HL-60/S4 (cell line): ENCODE measurements around the gene CD300A.

Experiments
- in situ Hi-C: fragments of 300-500 bp; cut with MboI; formaldehyde crosslinking; loops from 2 replicates; pipeline ENCODE4 v1.14.3; 2022; ENCODE audit warnings: low sequenced_read_pairs

Gene CD300A

GRCh38 chr17:74454197-74455024 lies 12.0 kb upstream of the CD300A start:
- in situ Hi-C loops: no loop called here

DNA sequence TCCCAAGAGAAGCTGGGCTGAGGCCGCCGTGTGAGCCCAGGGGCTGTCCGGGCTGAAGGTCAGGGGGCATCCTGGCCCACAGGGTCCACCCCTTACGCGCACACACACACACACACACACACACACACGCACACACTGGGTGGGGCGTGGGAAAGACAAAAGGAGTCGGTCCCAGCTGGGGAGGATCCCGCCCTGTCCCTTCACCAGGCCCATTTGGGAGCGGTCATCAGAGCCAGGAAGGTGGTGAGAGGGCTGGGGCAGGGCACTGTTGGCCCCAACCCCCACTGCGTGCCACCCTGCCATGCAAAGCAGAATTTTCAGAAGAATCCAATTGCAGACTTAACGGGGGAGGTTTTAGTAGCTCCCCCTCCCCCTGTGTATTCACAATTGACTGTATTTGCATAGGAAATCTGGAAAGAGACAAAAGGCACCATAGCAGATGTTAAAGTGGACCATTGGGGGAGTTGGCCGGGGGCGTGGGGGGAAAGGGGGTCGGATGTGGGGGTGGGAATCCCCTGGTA lies 11.3 kb upstream of the CD300A start:
- in situ Hi-C loops: no loop called here

DNA sequence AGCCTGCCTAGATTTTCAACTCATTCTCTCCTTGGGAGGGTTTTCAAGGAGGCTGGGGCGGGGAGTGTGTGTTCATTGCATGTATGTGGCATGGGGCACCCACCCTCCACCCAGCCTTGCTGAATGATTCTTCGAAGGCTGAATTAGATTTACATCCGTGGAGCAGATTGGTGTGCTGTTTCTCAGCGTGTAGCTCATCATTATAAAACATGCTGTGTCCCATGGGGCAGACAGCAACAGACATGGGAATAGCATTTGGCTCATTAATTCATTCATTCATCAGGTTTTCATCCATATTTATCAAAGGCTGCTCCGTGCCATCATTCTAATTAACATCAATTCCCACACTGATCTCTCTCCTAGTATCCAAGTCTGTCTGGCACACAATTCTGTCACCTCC lies 10.6 kb upstream of the CD300A start:
- in situ Hi-C loops: no loop called here

GRCh38 chr17:74457146-74457819 lies 9.2 kb upstream of the CD300A start:
- in situ Hi-C loops: no loop called here

GRCh38 chr17:74457820-74458166 lies 8.6 kb upstream of the CD300A start:
- in situ Hi-C loops: no loop called here

DNA sequence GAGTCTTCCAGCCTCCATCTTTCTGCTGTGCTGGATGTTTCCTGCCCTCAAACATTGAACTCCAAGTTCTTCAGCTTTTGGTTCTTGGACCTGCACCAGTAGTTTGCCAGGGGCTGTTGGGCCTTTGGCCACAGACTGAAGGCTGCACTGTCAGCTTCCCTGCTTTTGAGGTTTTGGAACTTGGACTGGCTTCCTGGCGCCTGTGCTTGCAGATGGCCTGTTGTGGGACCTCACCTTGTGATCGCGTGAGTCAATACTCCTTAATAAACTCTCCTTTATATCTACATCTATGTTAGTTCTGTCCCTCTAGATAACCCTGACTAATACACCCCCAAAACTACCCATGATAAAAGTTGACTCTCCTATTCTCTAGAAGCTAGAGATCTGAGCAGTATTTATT lies 7.6 kb upstream of the CD300A start:
- in situ Hi-C loops: no loop called here

DNA sequence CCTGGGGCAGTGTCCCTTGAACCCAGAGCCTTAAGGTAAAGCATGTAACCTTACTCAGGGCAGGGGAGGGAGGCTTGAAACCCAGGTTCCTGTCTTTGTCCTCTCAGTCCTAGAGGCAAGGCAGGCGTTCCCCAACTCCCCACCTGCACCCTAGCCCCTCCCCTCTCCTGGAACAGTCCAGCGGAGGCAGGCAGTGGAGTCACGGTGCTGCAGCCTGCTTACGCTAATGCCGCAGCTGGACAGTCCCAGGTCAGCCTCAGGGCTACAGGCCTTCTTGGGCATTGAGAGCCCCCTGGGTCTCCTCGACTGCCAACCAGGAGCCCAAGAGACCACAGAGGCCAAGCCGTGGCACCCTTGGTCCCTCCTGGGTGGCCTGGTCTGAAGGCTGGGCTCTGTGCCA lies 6.8 kb upstream of the CD300A start:
- in situ Hi-C loops: no loop called here

DNA sequence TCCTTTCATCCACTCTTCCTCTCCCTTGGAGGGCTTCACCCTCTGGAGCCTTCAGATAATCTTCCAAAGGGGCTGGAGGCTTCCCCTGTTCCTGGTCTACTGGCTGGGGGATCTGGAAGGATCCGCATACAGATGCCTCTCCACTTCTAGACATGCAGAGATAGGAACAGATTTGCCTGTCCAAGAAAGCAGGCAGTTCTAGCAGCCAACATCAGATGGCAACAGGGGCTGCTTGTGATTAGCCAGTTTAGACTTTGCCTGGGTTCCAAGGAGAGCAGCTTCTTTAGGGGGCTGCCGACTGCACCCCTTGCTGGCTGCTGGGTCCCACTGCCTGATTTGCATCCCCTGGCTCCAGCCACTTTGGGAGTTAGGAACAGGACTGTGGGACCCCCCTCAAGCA lies 6.2 kb upstream of the CD300A start:
- in situ Hi-C loops: no loop called here

GRCh38 chr17:74460996-74461395 lies 5.4 kb upstream of the CD300A start:
- in situ Hi-C loops: no loop called here

DNA sequence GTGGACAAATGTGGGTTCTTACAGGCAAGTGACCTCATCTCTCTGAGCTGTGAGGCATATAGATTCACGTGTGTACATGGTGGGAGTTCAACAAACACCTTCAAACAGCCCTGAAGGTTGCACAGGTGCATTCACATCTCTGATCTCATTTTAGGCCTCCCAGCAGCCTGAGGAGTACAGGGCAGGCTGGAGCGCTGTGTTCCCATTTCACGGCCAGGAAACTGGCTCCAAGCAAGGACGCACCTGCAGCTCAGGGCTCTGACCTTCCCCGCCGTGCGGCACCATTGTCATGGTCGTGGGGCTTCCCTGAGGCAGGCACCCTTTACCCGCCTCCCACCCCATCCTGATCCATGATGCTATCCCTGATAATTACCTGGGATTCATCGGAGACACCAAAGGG lies 4.8 kb upstream of the CD300A start:
- in situ Hi-C loops: no loop called here

DNA sequence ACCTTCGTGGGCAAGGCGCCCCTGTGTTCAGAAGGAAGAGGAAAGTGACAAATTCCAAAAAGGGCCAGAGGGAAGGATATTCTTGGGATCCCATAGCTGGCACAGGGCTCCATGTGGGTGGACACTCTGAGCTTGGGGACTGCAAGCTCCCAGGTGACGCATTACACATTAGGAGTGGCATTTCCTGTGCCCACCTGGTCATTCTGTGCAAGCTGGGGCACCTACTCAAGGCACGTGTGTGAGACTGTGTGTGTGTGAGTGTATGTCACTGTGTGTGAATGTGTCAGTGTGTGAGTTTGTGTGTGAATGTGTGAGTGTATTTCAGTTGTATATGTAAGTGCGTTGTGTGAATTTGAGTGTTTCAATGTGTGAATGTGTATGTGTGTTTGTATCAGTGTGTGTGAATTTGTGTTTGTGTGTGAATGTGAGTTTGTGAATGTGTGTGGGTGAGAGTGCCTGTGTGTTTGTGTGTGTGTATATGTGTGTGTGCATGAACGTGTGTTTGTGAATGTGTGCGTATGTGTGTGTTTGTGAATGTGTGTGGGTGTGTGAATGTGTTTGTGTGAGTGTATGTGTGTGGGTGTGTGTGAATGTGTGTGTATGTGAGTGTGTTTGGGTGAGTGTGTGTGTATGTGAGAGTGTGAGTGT lies 1.6 kb upstream of the CD300A start:
- in situ Hi-C loops: no loop called here

GRCh38 chr17:74465378-74466110 lies 890 bp upstream of the CD300A start:
- in situ Hi-C loops: no loop called here

- in situ Hi-C loops: no loop called here
Measured at GRCh38 chr17:74466828-74467184, 372 bp downstream of the CD300A start.

- in situ Hi-C loops: no loop called here
Measured at GRCh38 chr17:74467221-74467951, 952 bp downstream of the CD300A start.

GRCh38 chr17:74471341-74471740 lies 4.9 kb downstream of the CD300A start:
- in situ Hi-C loops: no loop called here

- in situ Hi-C loops: no loop called here
Measured at GRCh38 chr17:74472890-74473289, 6.5 kb downstream of the CD300A start.

DNA sequence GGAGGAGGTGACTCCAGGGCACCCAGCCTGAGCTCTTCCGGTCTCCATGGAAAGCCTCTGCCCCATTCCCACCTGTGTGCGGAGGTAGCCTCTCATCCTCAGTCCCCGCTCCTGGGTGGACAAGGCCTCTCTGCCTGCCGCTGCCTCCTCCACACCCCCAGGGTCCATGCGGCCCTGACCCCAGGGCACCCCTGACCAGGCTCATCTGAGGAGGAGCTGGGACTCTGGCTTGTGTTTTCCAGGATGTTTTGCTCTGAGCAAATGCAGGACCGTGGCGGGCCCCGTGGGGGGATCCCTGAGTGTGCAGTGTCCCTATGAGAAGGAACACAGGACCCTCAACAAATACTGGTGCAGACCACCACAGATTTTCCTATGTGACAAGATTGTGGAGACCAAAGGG lies 6.9 kb downstream of the CD300A start:
- in situ Hi-C loops: no loop called here

GRCh38 chr17:74474043-74474792 lies 7.8 kb downstream of the CD300A start:
- in situ Hi-C loops: no loop called here

- in situ Hi-C loops: no loop called here
Measured at GRCh38 chr17:74475189-74475588, 8.8 kb downstream of the CD300A start.

DNA sequence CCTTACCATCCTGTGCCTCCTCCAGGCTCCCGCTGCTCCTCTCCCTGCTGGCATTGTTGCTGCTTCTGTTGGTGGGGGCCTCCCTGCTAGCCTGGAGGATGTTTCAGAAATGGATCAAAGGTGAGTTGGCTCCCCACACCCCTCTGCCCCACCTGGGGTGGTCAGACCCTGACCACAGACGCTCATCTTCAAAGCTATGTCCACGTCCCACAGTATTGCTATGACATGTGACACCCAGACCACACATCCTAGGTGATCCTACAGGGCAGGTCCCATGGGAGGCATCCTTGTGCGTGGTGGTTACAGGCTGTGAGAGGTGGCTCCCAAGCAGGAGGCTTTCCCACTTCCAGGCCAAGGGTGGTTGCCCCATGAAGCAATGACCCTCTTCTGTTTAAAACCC lies 11.0 kb downstream of the CD300A start:
- in situ Hi-C loops: no loop called here
